HG03097 (cell line): ENCODE measurements around the gene FAM177B.
"Not testable (repeated sequence)": the region's sequence is repeated elsewhere in the genome, so short reads cannot be mapped to it uniquely, and the experiment has no call there.

Experiments
- ATAC-seq: cut with Tn5 transposase; IDR thresholded peaks from one replicate; pipeline ENCODE4 v1.9.1; 2021; ENCODE audit not compliant: unreplicated experiment, low FRiP score

Gene FAM177B

DNA sequence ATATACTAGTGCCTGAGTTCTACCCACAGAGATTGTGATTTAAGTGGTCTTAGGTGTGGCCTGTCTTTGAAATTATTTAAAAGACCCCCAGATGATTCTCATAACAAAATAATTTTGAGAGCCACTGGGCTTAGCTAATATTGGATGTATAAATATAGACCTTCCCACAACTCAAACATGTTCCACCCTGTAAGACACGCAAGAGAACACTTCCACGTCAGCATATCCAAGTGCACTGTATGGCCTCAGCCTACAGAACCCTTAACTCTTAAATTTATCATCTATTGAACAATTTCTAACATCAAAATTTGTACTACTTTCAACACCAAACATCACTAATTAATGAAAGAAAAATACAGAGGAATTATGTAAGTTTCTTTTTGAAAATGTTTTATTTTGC lies 2.5 kb downstream of the FAM177B start:
- no peak for ATAC-seq

DNA sequence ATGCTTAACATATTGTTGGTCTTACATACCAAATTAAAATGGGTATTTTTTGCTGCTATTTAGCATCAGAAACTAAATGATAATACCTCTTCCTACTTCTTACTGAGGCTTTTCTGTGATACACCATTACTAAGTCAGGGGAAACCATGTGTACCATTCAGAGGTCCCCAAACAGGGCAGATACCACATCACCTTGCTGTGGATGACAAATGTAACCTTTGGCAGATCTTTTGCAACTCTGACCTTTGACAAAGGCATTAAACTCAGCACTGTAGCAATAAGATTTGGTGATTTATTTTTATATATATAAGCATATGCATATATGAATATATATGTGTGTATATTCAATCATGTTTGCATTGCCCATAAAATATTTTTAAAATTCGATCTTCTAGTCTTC lies 2.9 kb downstream of the FAM177B start:
- no peak for ATAC-seq

DNA sequence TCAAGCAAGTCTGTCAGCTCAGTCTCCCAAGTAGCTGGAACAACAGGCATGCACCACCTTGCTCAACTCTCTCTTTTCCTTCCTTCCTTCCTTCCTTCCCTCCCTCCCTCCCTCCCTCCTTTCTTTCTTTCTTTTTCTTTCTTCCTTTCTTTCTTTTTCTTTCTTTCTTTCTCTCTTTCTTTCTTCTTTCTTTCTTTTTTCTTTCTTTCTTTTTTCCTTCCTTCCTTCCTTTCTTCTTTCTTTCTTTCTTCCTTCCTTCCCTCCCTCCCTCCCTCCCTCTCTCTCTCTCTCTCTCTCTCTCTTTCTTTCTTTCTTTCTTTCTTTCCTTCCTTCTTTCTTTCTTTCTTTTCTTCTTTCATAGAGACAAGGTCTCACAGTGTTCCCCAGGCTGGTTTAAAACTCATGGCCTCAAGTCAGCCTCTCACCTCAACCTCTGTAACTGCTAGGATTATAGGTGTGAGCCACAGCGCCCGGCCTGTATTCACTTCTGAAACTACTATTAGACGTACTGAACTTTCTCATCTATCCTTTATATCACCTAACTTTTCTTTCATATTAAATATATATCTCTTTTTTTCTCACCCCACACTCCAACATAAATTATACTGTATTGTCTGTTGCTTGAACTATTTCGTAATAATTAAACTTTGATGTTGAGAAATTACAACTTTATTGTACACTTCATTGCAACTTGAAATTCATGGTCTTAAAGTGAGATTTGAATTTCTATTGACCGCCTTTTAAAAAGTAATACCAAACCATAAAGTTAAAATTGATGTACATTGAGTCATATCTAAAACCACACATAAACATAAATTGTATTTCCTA lies 4.8 kb downstream of the FAM177B start:
- not testable (repeated sequence) for ATAC-seq

DNA sequence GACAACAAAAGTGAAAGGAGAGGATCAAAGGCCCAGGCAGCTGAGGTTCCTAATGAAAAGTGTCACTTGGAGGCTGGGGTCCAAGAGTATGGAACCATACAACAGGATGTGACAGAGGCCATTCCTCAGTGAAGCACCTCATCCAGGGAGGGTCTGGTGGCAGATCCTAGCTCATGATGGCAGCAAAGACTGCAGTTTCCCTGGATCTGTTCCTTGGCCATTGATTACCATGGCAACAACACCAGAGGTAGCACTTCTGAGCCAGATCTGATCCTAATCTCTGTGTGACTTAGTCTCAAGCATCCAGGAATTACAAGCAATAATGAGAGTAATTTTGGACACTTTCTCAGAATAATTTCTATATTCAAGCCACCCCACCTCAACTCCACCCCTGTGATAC lies 12.9 kb downstream of the FAM177B start:
- ATAC-seq: no peak

DNA sequence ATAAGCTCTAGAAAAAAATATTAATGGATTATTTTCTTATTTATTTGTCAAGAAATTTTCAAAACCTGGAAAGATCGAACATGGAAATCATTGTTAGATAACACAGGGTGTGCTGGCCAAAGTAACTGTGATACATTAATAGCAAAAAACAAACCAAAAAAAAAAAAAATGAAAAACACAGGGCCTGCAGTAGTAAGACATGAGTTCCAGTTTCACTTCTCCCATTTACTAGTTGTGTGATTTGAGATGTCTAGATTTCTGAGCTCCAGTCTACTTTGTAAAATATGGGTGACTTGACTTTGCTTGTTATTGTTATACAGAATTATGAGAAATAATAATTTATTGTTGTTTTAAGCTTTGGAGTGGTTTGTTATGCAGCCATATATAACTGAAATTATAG lies 13.6 kb downstream of the FAM177B start:
- ATAC-seq: no peak

DNA sequence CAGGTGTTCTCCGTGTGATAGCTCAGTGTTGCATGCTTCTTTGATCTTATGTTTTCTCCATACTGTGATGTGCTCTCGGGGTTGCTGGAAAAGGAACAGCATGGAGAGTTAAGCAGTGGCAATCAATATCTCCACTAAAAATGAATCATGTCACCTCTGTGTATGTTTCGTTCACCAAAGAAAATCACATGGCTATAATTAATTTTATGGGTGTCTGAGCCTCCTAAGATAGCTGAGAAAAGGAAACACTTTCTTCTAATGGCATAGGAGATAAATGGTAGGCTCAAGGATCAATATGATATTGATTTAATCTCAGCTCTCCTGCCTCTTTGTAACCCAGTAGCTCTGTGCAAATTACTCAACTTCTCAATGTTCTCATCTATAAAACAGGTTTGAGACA lies 14.3 kb downstream of the FAM177B start:
- ATAC-seq: no peak

DNA sequence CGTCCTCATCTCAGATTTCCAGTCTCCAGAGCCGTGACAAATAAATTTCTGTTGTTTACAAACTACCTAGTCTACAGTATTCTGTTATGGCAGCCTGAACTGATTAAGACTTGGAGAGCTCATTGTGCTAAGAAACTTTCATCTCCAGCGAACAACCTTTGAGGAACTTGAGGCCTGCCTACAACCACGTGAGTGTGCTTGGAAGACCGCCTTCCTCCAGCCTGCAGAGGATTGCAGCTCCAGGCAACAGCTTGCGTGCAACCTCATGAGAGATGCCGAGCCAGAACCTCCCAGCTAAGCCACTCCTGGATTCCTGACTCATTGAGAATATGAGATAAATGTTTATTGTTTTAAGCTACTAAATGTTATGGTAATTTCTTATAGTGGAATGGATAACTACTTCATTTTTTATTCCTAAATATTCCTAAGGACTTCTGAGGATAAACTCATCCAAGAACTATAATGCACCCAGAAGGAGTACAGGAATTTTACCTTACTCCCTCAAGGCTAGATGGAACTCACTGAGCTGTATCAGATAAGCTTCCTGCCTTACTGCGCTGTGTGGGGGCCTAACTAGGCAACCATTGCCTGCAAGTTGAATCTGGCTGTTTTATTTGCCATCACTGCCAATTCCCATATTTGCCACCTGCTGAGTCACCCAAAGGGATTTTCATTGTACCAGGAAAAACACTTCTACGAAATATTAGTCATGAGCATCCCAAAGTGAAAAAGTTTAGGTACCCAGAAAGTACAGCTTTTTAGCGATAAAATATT lies 17.6 kb downstream of the FAM177B start:
- no peak for ATAC-seq

DNA sequence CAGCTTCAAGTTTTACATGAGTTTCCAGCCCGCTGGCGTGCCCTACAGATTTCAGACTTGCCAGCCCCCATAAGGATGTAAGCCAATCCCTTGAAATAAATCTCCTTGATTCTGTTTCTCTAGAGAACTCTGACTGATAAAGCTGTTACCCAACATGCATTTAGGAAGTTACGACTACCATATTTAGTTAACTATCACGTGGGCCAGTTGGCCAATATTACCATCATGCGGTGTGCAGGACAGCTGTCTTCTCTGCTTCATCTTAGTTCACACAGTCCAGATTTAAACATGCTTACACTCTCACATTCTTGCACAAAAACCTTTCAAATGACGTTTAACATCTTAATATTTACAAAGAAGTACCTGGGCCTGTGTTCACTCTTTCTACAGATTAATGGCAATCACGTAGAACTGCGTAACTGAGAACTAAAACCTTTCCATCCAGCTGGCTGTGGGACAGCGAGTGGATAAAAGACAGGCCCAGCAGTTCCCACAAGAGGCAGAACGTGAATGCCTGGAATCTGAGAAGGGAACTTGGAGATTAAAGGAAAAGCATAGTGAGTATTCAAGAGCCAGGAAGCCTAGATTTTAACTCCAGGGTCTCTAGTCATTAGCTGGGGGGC lies 20.8 kb downstream of the FAM177B start:
- no peak for ATAC-seq

DNA sequence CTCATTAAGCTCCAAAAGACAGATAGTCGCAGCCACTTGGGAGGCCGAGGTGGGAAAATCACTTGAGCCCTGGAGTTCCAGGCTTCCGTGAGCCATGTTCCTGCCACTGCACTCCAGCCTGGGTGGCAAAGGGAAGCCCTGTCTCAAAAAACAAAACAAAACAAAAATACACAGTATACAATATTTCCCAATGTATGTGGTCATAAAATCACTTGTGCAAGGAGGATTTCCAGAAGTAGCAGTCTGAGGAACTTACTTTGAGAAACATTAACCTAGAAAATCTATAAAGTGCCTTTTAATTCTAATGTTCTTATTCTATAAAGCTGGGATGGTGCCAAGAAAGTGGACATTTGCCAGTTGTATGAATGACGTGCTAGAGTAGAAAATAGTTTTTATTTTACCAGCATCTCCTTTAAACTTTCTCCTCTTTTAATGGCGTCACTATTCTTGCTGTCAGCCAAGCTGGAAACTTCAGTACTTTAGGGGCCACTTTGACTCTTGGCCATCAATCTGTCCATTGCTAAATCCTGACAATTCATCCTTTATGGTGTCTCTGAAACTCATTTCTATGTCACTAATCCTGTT lies 22.5 kb downstream of the FAM177B start:
- no peak for ATAC-seq

DNA sequence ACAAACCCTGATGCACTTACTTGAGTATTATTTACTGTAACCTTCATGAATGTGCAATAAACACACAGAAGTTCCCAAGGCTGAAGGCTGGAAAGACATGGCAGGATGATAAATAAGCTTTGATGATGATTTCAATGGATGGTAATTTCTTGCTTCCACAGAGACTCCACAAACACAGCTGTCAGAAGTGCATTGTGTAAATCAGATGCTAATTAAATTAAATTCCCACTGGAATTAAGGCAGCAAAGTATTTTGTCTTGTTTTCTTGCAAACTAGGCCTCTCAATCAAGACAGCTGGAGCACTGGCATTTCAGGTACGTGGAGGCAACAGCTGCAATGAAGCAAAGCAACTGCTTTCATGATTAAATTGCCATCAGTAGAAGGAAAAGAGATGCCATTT lies 24.1 kb downstream of the FAM177B start:
- ATAC-seq: no peak

DNA sequence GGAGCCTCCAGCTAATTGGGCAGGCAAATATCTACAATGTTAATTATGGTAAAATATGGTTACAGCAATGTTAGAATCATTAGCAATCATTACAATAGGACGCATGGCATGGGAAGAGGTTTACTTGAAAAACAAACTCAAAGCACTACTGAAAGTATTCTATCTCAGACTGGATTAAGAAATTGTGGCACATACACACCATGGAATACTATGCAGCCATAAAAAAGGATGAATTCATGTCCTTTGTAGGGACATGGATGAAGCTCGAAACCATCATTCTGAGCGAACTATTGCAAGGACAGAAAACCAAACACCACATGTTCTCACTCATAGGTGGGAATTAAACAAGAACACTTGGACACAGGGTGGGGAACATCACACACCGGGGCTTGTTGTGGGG lies 25.2 kb downstream of the FAM177B start:
- not testable (repeated sequence) for ATAC-seq

DNA sequence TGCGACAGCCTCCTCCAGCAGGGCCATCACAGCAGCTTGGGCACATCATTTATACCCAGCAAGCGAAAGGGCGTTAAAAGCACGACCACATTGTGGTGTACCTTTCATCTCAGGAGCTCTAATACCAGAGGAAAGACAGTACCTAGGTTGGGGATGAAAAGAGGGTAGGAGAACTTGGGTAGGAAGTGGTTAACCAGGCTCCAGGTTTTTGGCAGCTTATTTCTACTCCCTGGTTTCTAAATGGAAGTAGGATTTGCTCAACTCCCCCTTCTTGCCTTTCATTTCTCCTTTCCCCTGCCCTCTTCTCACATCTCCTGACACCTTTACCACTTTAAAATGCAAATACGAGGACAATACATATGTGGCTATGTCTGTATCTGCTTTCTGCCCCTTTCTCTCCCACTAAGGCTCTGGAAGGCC lies 30.2 kb downstream of the FAM177B start:
- ATAC-seq: no peak

DNA sequence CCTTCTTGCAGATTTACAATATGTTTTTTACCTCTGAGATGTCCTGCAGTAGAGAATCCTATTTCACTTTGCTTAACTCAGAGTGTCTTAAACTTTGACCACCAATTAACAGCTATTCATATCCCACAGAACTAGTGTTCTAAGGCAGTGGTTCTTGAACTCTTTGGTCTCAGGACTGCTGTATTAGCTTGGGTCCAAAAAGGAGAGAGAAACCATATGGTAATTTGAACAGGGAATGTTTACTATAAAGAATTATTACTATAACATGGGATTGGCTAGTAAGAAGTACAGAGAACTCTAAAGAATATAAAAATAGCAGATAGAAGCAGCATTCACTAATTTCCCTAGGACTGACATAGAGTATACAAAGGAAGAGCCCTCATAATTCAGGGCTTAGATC lies 31.6 kb downstream of the FAM177B start:
- no peak for ATAC-seq

DNA sequence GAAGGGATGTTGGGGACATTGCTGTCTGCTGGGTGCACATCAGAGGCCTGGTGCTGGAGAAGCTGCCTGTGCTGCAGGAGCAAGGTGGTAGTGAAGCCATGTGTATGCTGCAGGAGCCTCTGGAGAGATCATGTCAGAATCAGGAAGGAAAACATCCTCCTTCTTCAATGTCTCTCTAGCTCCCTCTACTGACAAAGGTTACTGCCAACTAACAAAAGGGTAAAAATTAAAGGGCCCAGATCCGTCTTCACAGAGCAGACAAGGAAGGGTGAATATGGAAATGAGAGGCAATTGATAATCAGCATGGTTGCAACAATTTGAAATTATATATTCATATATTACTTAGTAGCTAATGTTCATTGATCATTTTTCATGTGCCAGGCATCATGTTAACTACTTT lies 32.2 kb downstream of the FAM177B start:
- ATAC-seq: no peak

DNA sequence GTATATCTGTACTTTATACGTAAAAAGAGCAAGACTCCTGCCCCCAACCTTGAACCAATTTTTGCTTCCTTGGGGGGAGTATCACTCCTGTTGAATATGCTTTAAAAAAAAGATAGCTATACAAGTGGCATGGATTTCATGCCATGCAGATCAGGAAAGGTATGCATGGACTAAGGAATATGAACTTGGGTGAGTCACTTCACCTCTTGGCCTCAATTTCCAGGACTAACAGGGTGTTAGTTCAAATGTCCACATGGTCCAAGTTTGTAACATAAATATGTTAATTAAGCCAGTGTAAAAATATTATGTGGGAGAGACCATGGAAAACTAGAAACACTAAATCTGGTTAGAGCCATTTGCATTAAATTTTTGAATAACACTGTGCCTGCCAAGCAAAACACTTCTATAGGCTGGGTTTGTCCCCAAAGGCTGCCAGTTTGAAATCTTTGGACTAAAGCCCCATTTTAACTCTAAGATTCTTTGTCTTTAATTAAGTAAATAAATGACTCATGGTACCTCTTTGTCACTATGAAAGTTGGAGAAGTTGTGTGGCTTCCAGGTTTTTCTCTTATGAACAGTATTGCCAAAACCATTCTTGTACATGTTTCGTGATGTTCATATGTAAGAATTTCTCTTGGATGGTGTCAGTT lies 33.1 kb downstream of the FAM177B start:
- ATAC-seq: no peak

DNA sequence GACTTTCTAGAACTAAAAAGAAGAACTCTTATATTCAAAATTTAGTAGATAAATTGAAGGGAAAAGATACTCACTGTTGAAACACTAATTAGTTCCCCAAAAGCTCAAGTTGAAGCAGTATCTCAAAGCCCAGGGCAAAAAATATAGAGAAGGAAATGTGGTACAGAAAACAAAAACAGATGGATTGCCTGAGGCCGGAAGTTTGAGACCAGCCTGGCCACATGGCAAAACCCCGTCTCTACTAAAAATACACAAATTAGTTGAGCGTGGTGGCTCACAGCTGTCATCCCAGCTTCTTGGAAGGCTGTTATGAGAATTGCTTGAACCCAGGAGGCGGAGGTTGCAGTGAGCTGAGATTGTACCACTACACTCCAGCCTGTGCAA lies 36.0 kb downstream of the FAM177B start:
- ATAC-seq: peak; percentile 97

DNA sequence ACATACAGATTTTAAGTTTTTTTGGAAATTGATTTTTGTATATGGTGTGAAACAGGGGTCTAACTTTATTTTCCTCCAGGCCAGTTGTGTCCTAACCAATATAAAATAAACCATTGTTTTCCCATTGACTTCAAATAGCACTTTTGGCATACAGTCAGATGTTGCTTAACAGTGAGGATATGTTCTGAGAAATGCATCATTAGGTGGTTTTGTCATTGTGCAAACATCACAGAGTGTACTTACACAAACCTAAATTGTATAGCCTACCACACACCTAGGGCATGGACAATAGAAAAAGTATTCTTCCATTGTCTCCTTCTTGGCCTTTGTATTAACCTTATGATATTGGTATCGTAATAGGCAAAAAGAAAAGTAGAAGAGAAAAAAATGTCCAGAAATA lies 40.5 kb downstream of the FAM177B start:
- no peak for ATAC-seq

DNA sequence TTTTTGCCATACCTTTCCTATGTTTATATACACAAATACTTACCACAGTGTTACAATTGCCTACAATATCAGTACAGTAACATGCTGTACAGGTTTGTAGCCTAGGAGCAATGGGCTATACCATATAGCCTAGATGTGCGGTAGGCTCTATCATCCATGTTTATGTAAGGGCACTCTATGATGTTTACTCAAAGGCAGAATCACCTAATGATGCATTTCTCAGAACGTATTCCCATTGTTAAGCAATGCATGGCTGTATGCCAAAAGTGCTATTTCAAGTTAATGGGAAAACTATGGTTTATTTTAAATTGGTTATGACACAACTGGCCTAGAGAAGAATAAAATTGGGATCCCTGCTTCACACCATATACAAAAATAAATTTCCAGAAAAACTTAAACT lies 41.0 kb downstream of the FAM177B start:
- no peak for ATAC-seq

DNA sequence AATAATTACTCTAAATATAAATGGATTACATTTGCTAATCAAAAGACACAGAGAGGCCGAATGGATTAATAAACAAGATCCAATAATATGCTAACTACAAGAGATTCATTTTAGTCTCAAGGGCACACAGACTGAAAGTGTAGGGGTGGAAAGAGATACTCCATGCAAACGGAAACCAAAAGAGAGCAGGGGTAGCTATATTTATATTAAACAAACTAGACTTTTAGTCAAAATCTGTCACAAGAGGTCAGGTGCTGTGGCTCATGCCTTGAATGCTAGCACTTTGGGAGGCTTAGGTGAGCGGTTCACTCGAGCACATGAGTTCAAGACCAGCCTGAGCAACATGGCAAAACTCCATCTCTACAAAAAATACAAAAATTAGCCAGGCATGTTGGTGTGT lies 44.2 kb downstream of the FAM177B start:
- no peak for ATAC-seq

DNA sequence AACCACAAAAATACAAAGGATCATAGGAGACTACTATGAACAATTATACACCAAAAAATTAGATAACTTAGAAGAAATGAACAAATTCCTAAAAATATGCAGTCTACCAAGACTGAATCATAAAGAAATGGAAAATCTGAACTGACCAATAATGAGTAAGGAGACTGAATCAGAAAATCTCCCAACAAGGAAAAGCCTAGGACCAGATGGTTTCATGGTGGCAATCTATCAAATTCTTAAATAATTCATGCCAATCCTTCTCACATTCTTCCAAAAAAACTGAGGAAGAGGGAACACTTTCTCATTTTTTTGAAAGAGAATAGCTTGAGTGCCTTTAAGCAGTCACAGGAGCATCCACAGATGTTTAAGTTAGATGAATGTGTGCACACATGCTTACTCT lies 46.0 kb downstream of the FAM177B start:
- no peak for ATAC-seq

DNA sequence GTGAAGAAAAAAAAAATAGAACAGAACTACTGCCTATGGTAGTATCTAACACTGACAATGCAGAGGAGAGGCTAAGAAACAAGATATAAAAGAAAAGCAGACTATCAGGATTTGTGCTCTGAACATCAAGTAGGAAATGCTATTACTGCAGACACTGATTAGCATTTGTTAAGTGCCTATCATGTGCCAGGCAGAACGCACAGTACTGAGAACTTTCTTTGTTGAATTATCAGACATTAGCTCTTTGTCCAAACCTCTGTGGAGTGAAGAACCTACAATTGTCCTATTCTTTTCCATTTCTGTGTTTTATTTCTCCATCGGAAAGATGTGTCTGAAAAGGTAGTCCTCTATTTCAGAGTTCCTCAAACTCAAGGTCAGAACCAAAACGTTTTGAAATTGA lies 47.4 kb downstream of the FAM177B start:
- ATAC-seq: no peak
